Panc1 (cell line): ENCODE data around the gene SIVA1. TPM values are rescaled to one million over a fixed set of nuclear protein-coding genes. Genes with fewer than 3 reads are reported as not detected.

ENCODE experiments used
- ATAC-seq: fragments of 200-7000 bp; cut with Tn5 transposase; 2 replicates; pipeline ENCODE4 v1.9.1; 2020; ENCODE audit warnings: mild to moderate bottlenecking, moderate library complexity
- BruUV-seq: library from RNA; stranded (reverse); fragments of 400-500 nt; replicated peaks from 2 replicates; lab custom pipeline; 2021; lab: Mats Ljungman, UMichigan
- CTCF ChIA-PET: fragments of 300-600 bp; sonication (Branson Sonifier 250); formaldehyde crosslinking; loops from one replicate; lab custom pipeline; 2022; ENCODE audit warnings: antibody characterized with exemption; lab: Charles Lee
- POLR2A ChIA-PET: fragments of 300-600 bp; sonication (Branson Sonifier 250); formaldehyde crosslinking; loops from one replicate; lab custom pipeline; 2022; ENCODE audit warnings: antibody characterized with exemption; lab: Charles Lee
- DNase-seq: peaks from one replicate; pipeline ENCODE4 v3.0.0-alpha.2; 2010; ENCODE audit warnings: low read depth, low spot score
- H3K27ac ChIP-seq: 2 replicates; pipeline ENCODE4 v1.5.1; 2011; ENCODE audit warnings: mild to moderate bottlenecking, low read length, inconsistent platforms
- H3K27me3 ChIP-seq: fragments of 200-500 bp; sonication (Bioruptor generic); 2 replicates; pipeline ENCODE4 v1.6.0; 2014; ENCODE audit warnings: low read length, inconsistent platforms; ENCODE audit not compliant: control insufficient read depth, insufficient read depth
- H3K36me3 ChIP-seq: fragments of 200-500 bp; sonication (Bioruptor generic); 2 replicates; pipeline ENCODE4 v1.5.1; 2014; ENCODE audit warnings: inconsistent platforms, mild to moderate bottlenecking, low read length, moderate library complexity; ENCODE audit not compliant: control insufficient read depth, insufficient read depth
- H3K4me1 ChIP-seq: 2 replicates; pipeline ENCODE4 v1.5.1; 2011; ENCODE audit warnings: inconsistent platforms, mild to moderate bottlenecking, low read length, moderate library complexity; ENCODE audit not compliant: control insufficient read depth, insufficient read depth
- H3K4me3 ChIP-seq, 2 experiments: 2 replicates each; pipeline ENCODE4 v1.5.1; 2011 to 2012; ENCODE audit warnings: low read depth in 2 of 2, low read length in 2 of 2, mild to moderate bottlenecking in 2 of 2, inconsistent platforms in 1 of 2, moderate library complexity in 1 of 2
- H3K9me3 ChIP-seq: fragments of 200-500 bp; sonication (Bioruptor generic); 2 replicates; pipeline ENCODE4 v1.5.1; 2014; ENCODE audit warnings: low read depth, mild to moderate bottlenecking, inconsistent platforms, low read length, moderate library complexity; ENCODE audit not compliant: control insufficient read depth, insufficient read depth
- POLR2AphosphoS5 ChIP-seq: IDR thresholded peaks from 2 replicates; pipeline ENCODE4 v1.6.1; 2012; ENCODE audit warnings: mild to moderate bottlenecking, low read depth, low read length, moderate library complexity
- SIN3A ChIP-seq: IDR thresholded peaks from 2 replicates; pipeline ENCODE4 v1.6.1; 2012; ENCODE audit warnings: low read depth, mild to moderate bottlenecking, low read length, moderate library complexity, borderline replicate concordance; ENCODE audit not compliant: insufficient read depth
- TCF7L2 ChIP-seq: IDR thresholded peaks from 2 replicates; pipeline ENCODE4 v1.6.1; 2011; ENCODE audit warnings: mild to moderate bottlenecking, low read depth, low read length, inconsistent platforms
- in situ Hi-C: cut with HindIII; loops from 2 replicates; pipeline ENCODE4 v1.10.0; 2016; ENCODE audit warnings: low sequenced_read_pairs, low pct_unique_long_range_greater_than_20kb
- intact Hi-C: fragments of 100-400 bp; cut with micrococcal nuclease; formaldehyde crosslinking; loops from one replicate; pipeline ENCODE4 v1.10.0; 2022; ENCODE audit not compliant: unreplicated experiment
- total RNA-seq: library from RNA; stranded (reverse); gene quantifications from one replicate; pipeline ENCODE4 v1.2.1, GENCODE V29; 2021; ENCODE audit not compliant: unreplicated experiment
- TF ChIP-seq, protein P1 (sequence below): fragments of 450-650 bp; IDR thresholded peaks from 2 replicates; pipeline ENCODE4 v1.5.1; 2017; ENCODE audit warnings: mild to moderate bottlenecking
- TF ChIP-seq, protein P2 (sequence below), 2 experiments: IDR thresholded peaks; 2 replicates each; pipeline ENCODE4 v1.6.1; 2011 to 2012; ENCODE audit warnings: low read depth in 2 of 2, control low read depth in 1 of 2, low read length in 1 of 2, mild to moderate bottlenecking in 1 of 2, moderate library complexity in 1 of 2; ENCODE audit not compliant: insufficient read depth in 1 of 2

The SIVA1 gene
- total RNA-seq, 1 experiment from 2014 or later = 100 TPM

DNA sequence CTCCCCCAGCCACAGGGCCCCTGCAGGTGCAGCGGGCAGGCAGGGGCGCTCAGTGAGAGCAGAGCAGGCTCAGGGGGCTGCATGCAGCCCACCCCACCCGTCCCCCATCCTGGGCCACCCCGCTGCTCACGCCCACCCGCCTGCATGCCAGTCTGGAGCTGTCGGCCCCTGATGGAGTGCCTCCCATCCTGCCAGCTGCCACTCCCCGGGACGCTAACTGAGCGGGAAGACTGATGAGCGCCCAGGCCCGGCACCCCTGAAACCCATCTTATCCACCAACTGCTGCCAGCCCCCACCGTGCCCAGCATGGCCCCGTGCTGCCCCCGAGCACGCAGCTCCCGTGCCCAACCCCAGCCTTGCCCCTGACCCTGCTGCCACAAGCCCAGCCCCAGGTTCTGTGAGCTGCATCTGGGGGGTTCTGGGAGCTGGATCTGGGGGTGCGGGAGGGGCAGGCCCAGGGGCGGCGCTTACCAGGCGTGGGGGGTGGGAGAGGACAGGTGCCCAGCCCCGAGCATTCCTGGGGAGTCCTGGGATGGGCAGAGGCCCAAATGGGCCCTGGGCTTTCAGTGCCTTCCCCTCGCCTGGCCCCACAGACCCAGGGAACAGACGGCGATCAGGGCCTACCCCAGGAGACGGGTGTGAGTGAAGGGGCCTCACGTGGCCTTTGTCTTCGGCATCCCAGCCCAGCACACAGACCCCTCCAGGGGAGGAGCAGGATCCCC is 29.3 kb downstream of the SIVA1 start:
- Histone ChIP-seq H3K4me3 (no peak overlapping the region), H3K4me1 (0 out of 2 replicates have a peak, but pooled peaks cover 3% of the 10 kb centered on the region), H3K9me3 (no peaks in the 10 kb centered on the region), H3K27ac (no peak overlapping the region), H3K27me3 (no peaks in the 10 kb centered on the region), H3K36me3 (no peaks in the 10 kb centered on the region; the same call in 1 of the 2 replicates)
- ATAC-seq (no peak), DNase-seq (no peak)
- in situ Hi-C loops = no loop called here
- intact Hi-C loops = no loop called here
- ChIA-PET POLR2A (no interaction called here), CTCF (interaction anchor here (1.0 kb wide), 1 partner anchor 38 kb away, joined by 4 read pairs; no protein-coding TSS in a partner anchor)
- BruUV-seq = no TSS peak
- TF ChIP-seq POLR2AphosphoS5 = no peak
- TF ChIP-seq, protein P1, sequence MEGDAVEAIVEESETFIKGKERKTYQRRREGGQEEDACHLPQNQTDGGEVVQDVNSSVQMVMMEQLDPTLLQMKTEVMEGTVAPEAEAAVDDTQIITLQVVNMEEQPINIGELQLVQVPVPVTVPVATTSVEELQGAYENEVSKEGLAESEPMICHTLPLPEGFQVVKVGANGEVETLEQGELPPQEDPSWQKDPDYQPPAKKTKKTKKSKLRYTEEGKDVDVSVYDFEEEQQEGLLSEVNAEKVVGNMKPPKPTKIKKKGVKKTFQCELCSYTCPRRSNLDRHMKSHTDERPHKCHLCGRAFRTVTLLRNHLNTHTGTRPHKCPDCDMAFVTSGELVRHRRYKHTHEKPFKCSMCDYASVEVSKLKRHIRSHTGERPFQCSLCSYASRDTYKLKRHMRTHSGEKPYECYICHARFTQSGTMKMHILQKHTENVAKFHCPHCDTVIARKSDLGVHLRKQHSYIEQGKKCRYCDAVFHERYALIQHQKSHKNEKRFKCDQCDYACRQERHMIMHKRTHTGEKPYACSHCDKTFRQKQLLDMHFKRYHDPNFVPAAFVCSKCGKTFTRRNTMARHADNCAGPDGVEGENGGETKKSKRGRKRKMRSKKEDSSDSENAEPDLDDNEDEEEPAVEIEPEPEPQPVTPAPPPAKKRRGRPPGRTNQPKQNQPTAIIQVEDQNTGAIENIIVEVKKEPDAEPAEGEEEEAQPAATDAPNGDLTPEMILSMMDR = no peak
- TF ChIP-seq SIN3A = no peak
- TF ChIP-seq, protein P2, sequence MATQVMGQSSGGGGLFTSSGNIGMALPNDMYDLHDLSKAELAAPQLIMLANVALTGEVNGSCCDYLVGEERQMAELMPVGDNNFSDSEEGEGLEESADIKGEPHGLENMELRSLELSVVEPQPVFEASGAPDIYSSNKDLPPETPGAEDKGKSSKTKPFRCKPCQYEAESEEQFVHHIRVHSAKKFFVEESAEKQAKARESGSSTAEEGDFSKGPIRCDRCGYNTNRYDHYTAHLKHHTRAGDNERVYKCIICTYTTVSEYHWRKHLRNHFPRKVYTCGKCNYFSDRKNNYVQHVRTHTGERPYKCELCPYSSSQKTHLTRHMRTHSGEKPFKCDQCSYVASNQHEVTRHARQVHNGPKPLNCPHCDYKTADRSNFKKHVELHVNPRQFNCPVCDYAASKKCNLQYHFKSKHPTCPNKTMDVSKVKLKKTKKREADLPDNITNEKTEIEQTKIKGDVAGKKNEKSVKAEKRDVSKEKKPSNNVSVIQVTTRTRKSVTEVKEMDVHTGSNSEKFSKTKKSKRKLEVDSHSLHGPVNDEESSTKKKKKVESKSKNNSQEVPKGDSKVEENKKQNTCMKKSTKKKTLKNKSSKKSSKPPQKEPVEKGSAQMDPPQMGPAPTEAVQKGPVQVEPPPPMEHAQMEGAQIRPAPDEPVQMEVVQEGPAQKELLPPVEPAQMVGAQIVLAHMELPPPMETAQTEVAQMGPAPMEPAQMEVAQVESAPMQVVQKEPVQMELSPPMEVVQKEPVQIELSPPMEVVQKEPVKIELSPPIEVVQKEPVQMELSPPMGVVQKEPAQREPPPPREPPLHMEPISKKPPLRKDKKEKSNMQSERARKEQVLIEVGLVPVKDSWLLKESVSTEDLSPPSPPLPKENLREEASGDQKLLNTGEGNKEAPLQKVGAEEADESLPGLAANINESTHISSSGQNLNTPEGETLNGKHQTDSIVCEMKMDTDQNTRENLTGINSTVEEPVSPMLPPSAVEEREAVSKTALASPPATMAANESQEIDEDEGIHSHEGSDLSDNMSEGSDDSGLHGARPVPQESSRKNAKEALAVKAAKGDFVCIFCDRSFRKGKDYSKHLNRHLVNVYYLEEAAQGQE (IDR thresholded peaks at IDR 0.05; ENCODE audit: insufficient read depth in 1 of 2, low read depth in 2 of 2, low read length in 1 of 2) = no peak
- no peak for TF ChIP-seq TCF7L2

DNA sequence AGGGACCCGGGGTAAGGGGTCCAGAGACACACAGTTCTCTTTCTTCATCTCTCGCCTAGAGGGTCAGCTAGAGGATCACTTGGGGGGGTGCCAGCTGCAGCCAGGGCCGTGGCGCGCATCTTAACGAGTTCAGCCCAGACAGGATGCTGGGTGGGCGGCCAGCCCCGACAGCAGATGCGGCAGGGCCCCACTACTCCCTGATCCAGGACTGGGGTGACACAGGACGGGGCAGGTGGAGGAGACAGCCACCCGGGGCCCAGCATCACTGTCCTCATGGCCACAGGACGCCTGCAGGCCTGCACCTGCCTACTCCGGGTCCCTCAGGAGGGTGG is 29.8 kb downstream of the SIVA1 start:
- no peaks in the 10 kb centered on the region; the same call in 1 of the 2 replicates for H3K36me3 ChIP-seq
- DNase-seq (no peak), ATAC-seq (no peak)
- TF ChIP-seq TCF7L2 = no peak
- no peak for TF ChIP-seq SIN3A
- TF ChIP-seq, protein P2 (IDR thresholded peaks at IDR 0.05; ENCODE audit: insufficient read depth in 1 of 2, low read depth in 2 of 2, low read length in 1 of 2) = no peak
- no peak for TF ChIP-seq POLR2AphosphoS5
- TF ChIP-seq, protein P1 = no peak
- H3K27me3 ChIP-seq = no peaks in the 10 kb centered on the region
- no peak overlapping the region for H3K27ac ChIP-seq
- BruUV-seq = no TSS peak
- no peak overlapping the region for H3K4me3 ChIP-seq
- H3K4me1 ChIP-seq = 0 out of 2 replicates have a peak, but pooled peaks cover 3% of the 10 kb centered on the region
- in situ Hi-C loops (no loop called here), intact Hi-C loops (no loop called here)
- H3K9me3 ChIP-seq = no peaks in the 10 kb centered on the region
- ChIA-PET CTCF (interaction anchor here (1.0 kb wide), 1 partner anchor 38 kb away, joined by 4 read pairs; no protein-coding TSS in a partner anchor), POLR2A (no interaction called here)
